GM18867 (cell line): Measurements from ENCODE around the gene KIF4A.
"Not testable (repeated sequence)": the region's sequence is repeated elsewhere in the genome, so short reads cannot be mapped to it uniquely, and the experiment has no call there.

Source experiments
- ATAC-seq: cut with Tn5 transposase; IDR thresholded peaks from one replicate; pipeline ENCODE4 v1.9.1; 2021; ENCODE audit warnings: mild to moderate bottlenecking, moderate library complexity; ENCODE audit not compliant: unreplicated experiment

Gene KIF4A

GRCh38 chrX:70289793-70290770 is at the start of gene KIF4A, which contains the start of gene PDZD11:
Gene KIF4A, plus strand, starts transcription at chrX:70290104. Its CDS starts 355 bp downstream, at chrX:70290459.
Gene PDZD11, minus strand, starts transcription at chrX:70289927. Its CDS starts 586 bp downstream, at chrX:70289341.
- peak; percentile 98 for ATAC-seq

GRCh38 chrX:70240751-70241150 is 49.2 kb upstream of the KIF4A start:
- ATAC-seq: no peak

- no peak for ATAC-seq
Measured at GRCh38 chrX:70241501-70241900, 48.4 kb upstream of the KIF4A start.

GRCh38 chrX:70243601-70244000 is 46.3 kb upstream of the KIF4A start:
- ATAC-seq: not testable (repeated sequence)

- ATAC-seq: no peak
Measured at GRCh38 chrX:70244881-70245280, 45.0 kb upstream of the KIF4A start.

- no peak for ATAC-seq
Measured at GRCh38 chrX:70247252-70247651, 42.7 kb upstream of the KIF4A start.

GRCh38 chrX:70252491-70252890 is 37.4 kb upstream of the KIF4A start:
- ATAC-seq: no peak

- no peak for ATAC-seq
Measured at GRCh38 chrX:70253377-70254062, 36.4 kb upstream of the KIF4A start.

GRCh38 chrX:70254063-70254400 is 35.9 kb upstream of the KIF4A start:
- ATAC-seq: no peak

- no peak for ATAC-seq
Measured at GRCh38 chrX:70254909-70255308, 35.0 kb upstream of the KIF4A start.

GRCh38 chrX:70255452-70255851 is 34.5 kb upstream of the KIF4A start:
- no peak for ATAC-seq

GRCh38 chrX:70257423-70258288 is 32.2 kb upstream of the KIF4A start:
- no peak for ATAC-seq

- ATAC-seq: no peak
Measured at GRCh38 chrX:70260104-70260503, 29.8 kb upstream of the KIF4A start, which contains the start of gene P2RY4. Gene P2RY4, minus strand, starts transcription at chrX:70260204. Its CDS starts 580 bp downstream, at chrX:70259624.

- ATAC-seq: peak; percentile 54
Measured at GRCh38 chrX:70262952-70263567, 26.8 kb upstream of the KIF4A start.

- no peak for ATAC-seq
Measured at GRCh38 chrX:70264784-70265183, 25.1 kb upstream of the KIF4A start.

GRCh38 chrX:70268034-70268433 is 21.9 kb upstream of the KIF4A start, which contains the start of gene ARR3:
Gene ARR3, plus strand, starts transcription at chrX:70268334. Its CDS starts 1,052 bp downstream, at chrX:70269386.
- ATAC-seq: no peak

GRCh38 chrX:70274029-70274428 is 15.9 kb upstream of the KIF4A start:
- not testable (repeated sequence) for ATAC-seq

GRCh38 chrX:70279081-70279480 is 10.8 kb upstream of the KIF4A start:
- ATAC-seq: no peak

GRCh38 chrX:70280573-70280972 is 9.3 kb upstream of the KIF4A start:
- no peak for ATAC-seq

GRCh38 chrX:70281951-70282350 is 8.0 kb upstream of the KIF4A start, which contains the start of gene RAB41:
Gene RAB41, plus strand, starts transcription at chrX:70282172. Its CDS starts 46 bp downstream, at chrX:70282218.
- no peak for ATAC-seq
